Activated B cell treated with CpG ODN at 0.5 μM for 24 hours (primary cell): Measurements from ENCODE around the gene AKAP13. TPM values are rescaled to one million over a fixed set of nuclear protein-coding genes. Genes with fewer than 3 reads are reported as not detected.
A peak's percentile ranks its signal among the peaks of the same experiment; 100 is the strongest.

Source experiments
- ATAC-seq: fragments of 200-7000 bp; cut with Tn5 transposase; one replicate; pipeline ENCODE4 v1.10.0; 2021; ENCODE audit warnings: low read depth, mild to moderate bottlenecking, moderate library complexity
- CTCF ChIA-PET: fragments of 350-600 bp; sonication (Branson Sonifier 250); formaldehyde crosslinking; loops from one replicate; lab custom pipeline; 2021; ENCODE audit warnings: antibody characterized with exemption; lab: Charles Lee
- POLR2A ChIA-PET: fragments of 350-600 bp; sonication (Branson Sonifier 250); formaldehyde crosslinking; loops from one replicate; lab custom pipeline; 2021; ENCODE audit warnings: antibody characterized with exemption; lab: Charles Lee
- DNase-seq: peaks from one replicate; pipeline ENCODE4 v3.0.0; 2022
- H3K27ac Mint-ChIP-seq: one replicate; pipeline ENCODE4 v1.8.0; 2020; ENCODE audit warnings: mixed read lengths
- H3K27me3 Mint-ChIP-seq: one replicate; pipeline ENCODE4 v1.8.0; 2021; ENCODE audit warnings: mixed read lengths
- H3K36me3 Mint-ChIP-seq: one replicate; pipeline ENCODE4 v1.8.0; 2021; ENCODE audit warnings: low read depth, mixed read lengths
- H3K4me1 Mint-ChIP-seq: one replicate; pipeline ENCODE4 v1.8.0; 2021; ENCODE audit warnings: mixed read lengths
- H3K4me3 Mint-ChIP-seq: one replicate; pipeline ENCODE4 v1.8.0; 2020; ENCODE audit warnings: mild to moderate bottlenecking, mixed read lengths
- H3K9me3 Mint-ChIP-seq: one replicate; pipeline ENCODE4 v1.8.0; 2020; ENCODE audit warnings: mixed read lengths
- CTCF ChIP-seq: fragments of 200-600 bp; IDR thresholded peaks from one replicate; pipeline ENCODE4 v1.8.0; 2022; ENCODE audit warnings: antibody characterized with exemption, mild to moderate bottlenecking
- intact Hi-C: fragments of 100-400 bp; cut with micrococcal nuclease; formaldehyde crosslinking; loops from one replicate; pipeline ENCODE4 v1.15.1; 2024
- total RNA-seq: library from RNA; stranded (reverse); gene quantifications from 2 replicates; pipeline ENCODE4 v1.2.3, GENCODE V29; 2022

Gene AKAP13
- total RNA-seq, 1 donor from 2014 or later, result 290 TPM

- intact Hi-C loops, result no loop called here
- POLR2A ChIA-PET, result no interaction called here
- DNase-seq (no peak), ATAC-seq (no peak)
- CTCF ChIA-PET, result no interaction called here
- TF ChIP-seq CTCF, result no peak
- Mint-ChIP-seq H3K4me1 (peaks cover 5% of the 10 kb centered on the region), H3K27ac (no peak overlapping the region), H3K9me3 (no peaks in the 10 kb centered on the region), H3K27me3 (no peaks in the 10 kb centered on the region), H3K36me3 (peaks cover 41% of the 10 kb centered on the region), H3K4me3 (no peak overlapping the region)
Observed at GRCh38 chr15:85609492-85609891, 229.1 kb downstream of the AKAP13 start.

- H3K4me3 Mint-ChIP-seq, result no peak overlapping the region
- DNase-seq, result no peak
- intact Hi-C loops, result no loop called here
- no peaks in the 10 kb centered on the region for H3K9me3 Mint-ChIP-seq
- H3K27ac Mint-ChIP-seq, result no peak overlapping the region
- H3K27me3 Mint-ChIP-seq, result no peaks in the 10 kb centered on the region
- no peak for ATAC-seq
- peaks cover 34% of the 10 kb centered on the region for H3K36me3 Mint-ChIP-seq
- no peak for TF ChIP-seq CTCF
- H3K4me1 Mint-ChIP-seq, result peaks cover 10% of the 10 kb centered on the region
- POLR2A ChIA-PET, result interaction anchor here (0.6 kb wide), 1 partner anchor 28 kb away, joined by 3 read pairs; no protein-coding TSS in a partner anchor
- CTCF ChIA-PET, result interaction anchor here (1.3 kb wide), 1 partner anchor 106 kb away, joined by 3 read pairs; no protein-coding TSS in a partner anchor
Observed at GRCh38 chr15:85611361-85611760, 231.0 kb downstream of the AKAP13 start.

- Mint-ChIP-seq H3K9me3 (no peaks in the 10 kb centered on the region), H3K4me3 (no peak overlapping the region), H3K27me3 (no peaks in the 10 kb centered on the region), H3K27ac (no peak overlapping the region), H3K36me3 (peaks cover 31% of the 10 kb centered on the region), H3K4me1 (peaks cover 8% of the 10 kb centered on the region)
- POLR2A ChIA-PET, result no interaction called here
- ATAC-seq (no peak), DNase-seq (no peak)
- intact Hi-C loops, result no loop called here
- no peak for TF ChIP-seq CTCF
- CTCF ChIA-PET, result no interaction called here
Observed at GRCh38 chr15:85614059-85614458, 233.7 kb downstream of the AKAP13 start.

- H3K27me3 Mint-ChIP-seq, result no peaks in the 10 kb centered on the region
- ChIA-PET POLR2A (no interaction called here), CTCF (interaction anchor here (0.7 to 1.3 kb wide), 3 partner anchors 31 to 234 kb away, joined by 3 to 4 read pairs (median 3); no protein-coding TSS in a partner anchor)
- intact Hi-C loops, result loop anchor here (2.0 to 5.0 kb wide), 3 partner anchors 111 to 225 kb away; no protein-coding TSS in a partner anchor
- peaks cover 29% of the 10 kb centered on the region for H3K36me3 Mint-ChIP-seq
- ATAC-seq (peak; percentile 66), DNase-seq (no peak)
- TF ChIP-seq CTCF, result no peak
- no peak overlapping the region for H3K4me3 Mint-ChIP-seq
- no peaks in the 10 kb centered on the region for H3K9me3 Mint-ChIP-seq
- H3K4me1 Mint-ChIP-seq, result peaks cover 8% of the 10 kb centered on the region
- H3K27ac Mint-ChIP-seq, result no peak overlapping the region
Observed at GRCh38 chr15:85615930-85616329, 235.5 kb downstream of the AKAP13 start.

GRCh38 chr15:85616549-85617110 is 236.2 kb downstream of the AKAP13 start:
- CTCF ChIA-PET, result interaction anchor here (0.9 to 1.3 kb wide), 2 partner anchors 30 to 113 kb away, joined by 3 read pairs; no protein-coding TSS in a partner anchor
- no peak for TF ChIP-seq CTCF
- DNase-seq (no peak), ATAC-seq (no peak)
- Mint-ChIP-seq H3K9me3 (no peaks in the 10 kb centered on the region), H3K27ac (no peak overlapping the region), H3K4me3 (no peak overlapping the region), H3K27me3 (no peaks in the 10 kb centered on the region), H3K4me1 (peaks cover 9% of the 10 kb centered on the region), H3K36me3 (peaks cover 22% of the 10 kb centered on the region)
- POLR2A ChIA-PET, result no interaction called here
- intact Hi-C loops, result loop anchor here (2.0 to 5.0 kb wide), 3 partner anchors 111 to 224 kb away; no protein-coding TSS in a partner anchor
